HepG2 (cell line): Measurements from ENCODE around the gene LENEP. TPM values are rescaled to one million over a fixed set of nuclear protein-coding genes. Genes with fewer than 3 reads are reported as not detected.

Source experiments
- E2F2 ChIP-seq: sonication (generic); formaldehyde crosslinking; IDR thresholded peaks from 2 replicates; pipeline ENCODE4 v1.4.0; 2020; ENCODE audit warnings: missing genetic modification reagents, borderline replicate concordance
- ISX ChIP-seq: sonication (generic); formaldehyde crosslinking; conservative IDR thresholded peaks from 2 replicates; pipeline ENCODE4 v1.5.0; 2020; ENCODE audit warnings: missing genetic modification reagents
- MLLT10 ChIP-seq: sonication (generic); formaldehyde crosslinking; IDR thresholded peaks from 2 replicates; pipeline ENCODE4 v1.4.0; 2020; ENCODE audit warnings: missing genetic modification reagents
- THAP8 ChIP-seq: sonication (generic); formaldehyde crosslinking; IDR thresholded peaks from 2 replicates; pipeline ENCODE4 v1.5.1; 2020; ENCODE audit warnings: missing genetic modification reagents, mild to moderate bottlenecking, borderline replicate concordance
- THYN1 ChIP-seq: sonication (generic); formaldehyde crosslinking; IDR thresholded peaks from 2 replicates; pipeline ENCODE4 v1.8.1; 2023; ENCODE audit warnings: low read depth, mild to moderate bottlenecking, moderate library complexity, missing genetic modification reagents, borderline replicate concordance
- ZBTB20 ChIP-seq: sonication (generic); formaldehyde crosslinking; IDR thresholded peaks from 2 replicates; pipeline ENCODE4 v1.8.1; 2023; ENCODE audit warnings: missing genetic modification reagents, low read depth, mild to moderate bottlenecking, borderline replicate concordance
- ZBTB43 ChIP-seq: sonication (generic); formaldehyde crosslinking; conservative IDR thresholded peaks from 2 replicates; pipeline ENCODE4 v1.4.0; 2020; ENCODE audit warnings: missing genetic modification reagents
- ZNF18 ChIP-seq: sonication (generic); formaldehyde crosslinking; IDR thresholded peaks from 2 replicates; pipeline ENCODE4 v1.8.0; 2022; ENCODE audit warnings: mild to moderate bottlenecking, missing genetic modification reagents; ENCODE audit not compliant: insufficient replicate concordance
- ZNF33B ChIP-seq: sonication (generic); formaldehyde crosslinking; IDR thresholded peaks from 2 replicates; pipeline ENCODE4 v1.5.1; 2020; ENCODE audit warnings: mild to moderate bottlenecking, missing genetic modification reagents
- ZNF597 ChIP-seq: sonication (generic); formaldehyde crosslinking; IDR thresholded peaks from 2 replicates; pipeline ENCODE4 v1.5.0; 2020; ENCODE audit warnings: missing genetic modification reagents
- ZNF646 ChIP-seq: sonication (generic); formaldehyde crosslinking; IDR thresholded peaks from 2 replicates; pipeline ENCODE4 v1.9.0; 2021; ENCODE audit warnings: mild to moderate bottlenecking, missing genetic modification reagents
- ZNF749 ChIP-seq: sonication (generic); formaldehyde crosslinking; IDR thresholded peaks from 2 replicates; pipeline ENCODE4 v1.8.0; 2022; ENCODE audit warnings: mild to moderate bottlenecking, missing genetic modification reagents, moderate library complexity, borderline replicate concordance
- polyA plus RNA-seq, 8 experiments: library from polyadenylated mRNA; depleted of rRNA in 3 of 8; stranded (reverse) in 7 of 8; unstranded in 1 of 8; fragments of >200 nt; fragmentation: Illumina TruSeq in 4 of 8; extraction: Trizol in 4 of 8; gene quantifications; 2 replicates each; pipeline versions ENCODE4 v1.2.1 to v1.2.3, GENCODE V29; 2011 to 2016; ENCODE audit warnings: low read depth in 4 of 8, missing spikeins in 1 of 8, mixed read lengths in 1 of 8; ENCODE audit not compliant: insufficient read depth in 1 of 8
- total RNA-seq, 5 experiments: library from RNA; depleted of rRNA; stranded (reverse); fragments of >200 nt; fragmentation: Illumina TruSeq; extraction: Trizol; gene quantifications; 2 replicates each; pipeline ENCODE4 v1.2.3, GENCODE V29; 2016; ENCODE audit warnings: low read depth in 1 of 5

The LENEP gene
- total and polyA plus RNA-seq, 2 of the 13 experiments (the other 11 are each of a cell fraction or from before 2014, with no cell fraction given) = 0.29 TPM; not detected in 1

GRCh38 chr1:154944401-154945159 is 48.8 kb upstream of the LENEP start (continued):
- TF ChIP-seq THAP8 (CRISPR knock-in tag) (no peak), ZBTB20 (peak; percentile 36; the same call in 1 of the 2 replicates), ZNF33B (CRISPR knock-in tag) (0 out of 2 replicates have a peak, but pooled peaks have one; percentile 68), ZNF646 (CRISPR knock-in tag) (no peak), ISX (CRISPR knock-in tag) (no peak), THYN1 (CRISPR knock-in tag) (no peak), MLLT10 (no peak), ZNF597 (no peak), ZNF749 (CRISPR knock-in tag) (0 out of 2 replicates have a peak, but pooled peaks have one; percentile 29), E2F2 (0 out of 2 replicates have a peak, but pooled peaks have one; percentile 24), ZNF18 (no peak), ZBTB43 (no peak)
